ENCODE measurements around the gene TMEM69.
"Not testable (repeated sequence)": the region's sequence is repeated elsewhere in the genome, so short reads cannot be mapped to it uniquely, and the experiment has no call there.

TMEM69 gene

GRCh38 chr1:45673956-45674355 is 14.0 kb upstream of the TMEM69 start:
- TF ChIP-seq SUZ12 (IDR thresholded peaks at IDR 0.05): no peak
- no peak for TF ChIP-seq CTBP1 (IDR thresholded peaks at IDR 0.05; ENCODE audit: borderline replicate concordance)
- no peak for TF ChIP-seq NFRKB (IDR thresholded peaks at IDR 0.05)
- ChIA-PET POLR2A (interaction anchor here (1.0 to 2.8 kb wide), 3 partner anchors 9 to 12 kb away, joined by 3 to 13 read pairs (median 3); partner anchors contain the start of gene GPBP1L1), CTCF (no interaction called here)
- DNase-seq (ENCODE audit: extremely low spot score): no peak

DNA sequence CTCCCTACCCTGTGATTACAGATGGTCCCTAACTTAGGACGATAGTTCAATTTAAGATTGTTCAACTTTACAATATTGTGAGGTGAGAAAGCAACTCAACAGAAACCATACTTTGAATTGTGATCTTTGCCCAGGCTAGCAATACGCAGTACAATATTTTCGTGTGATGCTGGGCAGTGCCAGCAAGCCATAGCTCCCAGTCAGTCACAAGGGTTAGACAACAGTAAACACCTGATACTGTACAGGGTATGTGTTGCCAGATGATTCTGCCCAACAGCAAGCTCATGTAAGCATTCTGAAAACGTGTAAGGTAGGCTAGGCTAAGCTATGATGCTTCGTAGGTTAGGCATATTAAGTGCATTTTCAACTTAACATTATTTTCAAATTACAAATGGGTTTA is 13.5 kb upstream of the TMEM69 start:
- TF ChIP-seq FOXK2 (IDR thresholded peaks at IDR 0.05) (no peak), FOXA1 (IDR thresholded peaks at IDR 0.05) (no peak), HDGF (IDR thresholded peaks at IDR 0.05; ENCODE audit: borderline replicate concordance) (no peak), ARNT (IDR thresholded peaks at IDR 0.05) (no peak), BHLHE40 (IDR thresholded peaks at IDR 0.05; ENCODE audit: borderline replicate concordance) (no peak)
- ChIA-PET CTCF (no interaction called here), POLR2A (interaction anchor here (1.0 to 1.1 kb wide), 2 partner anchors 10 to 12 kb away, joined by 3 read pairs; partner anchors contain the start of gene GPBP1L1)
- DNase-seq (ENCODE audit: extremely low spot score): no peak

GRCh38 chr1:45676553-45676952 is 11.4 kb upstream of the TMEM69 start:
- not testable (repeated sequence) for DNase-seq (ENCODE audit: extremely low spot score)
- CTCF ChIA-PET: interaction anchor here (0.7 kb wide), 1 partner anchor 207 kb away, joined by 3 read pairs; no protein-coding TSS in a partner anchor
- POLR2A ChIA-PET: interaction anchor here (2.4 kb wide), 1 partner anchor 10 kb away, joined by 7 read pairs; the partner anchor contains the start of gene GPBP1L1

DNA sequence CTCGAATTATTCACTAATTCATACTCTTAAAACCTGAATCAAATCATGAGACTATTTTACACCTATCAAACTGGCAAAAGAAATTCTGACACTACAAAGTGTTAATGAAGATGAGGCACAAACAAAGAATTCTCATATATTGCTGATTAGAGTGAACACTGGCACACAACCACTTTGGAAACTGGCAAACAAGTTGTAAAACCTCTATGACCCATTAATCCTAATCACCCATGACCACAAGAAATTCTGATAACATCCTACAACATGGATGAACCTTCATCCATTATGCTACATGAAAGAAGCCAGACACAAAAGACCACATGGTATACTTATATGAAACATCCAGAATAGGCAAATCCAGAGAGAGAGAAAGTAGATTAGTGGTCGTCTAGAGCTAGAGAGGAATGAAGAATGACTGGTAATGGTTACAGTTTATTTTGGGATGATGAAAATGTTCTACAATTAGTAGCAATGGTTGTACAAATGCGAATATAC is 10.2 kb upstream of the TMEM69 start:
- CTCF ChIA-PET: interaction anchor here (0.6 kb wide), 1 partner anchor 136 kb away, joined by 4 read pairs; no protein-coding TSS in a partner anchor
- TF ChIP-seq FOXM1 (IDR thresholded peaks at IDR 0.05; ENCODE audit: borderline replicate concordance): no peak
- POLR2A ChIA-PET: interaction anchor here (1.6 to 2.4 kb wide), 2 partner anchors 9 to 10 kb away, joined by 6 to 7 read pairs; partner anchors contain the start of genes GPBP1L1 and TMEM69
- DNase-seq (ENCODE audit: extremely low spot score): no peak

DNA sequence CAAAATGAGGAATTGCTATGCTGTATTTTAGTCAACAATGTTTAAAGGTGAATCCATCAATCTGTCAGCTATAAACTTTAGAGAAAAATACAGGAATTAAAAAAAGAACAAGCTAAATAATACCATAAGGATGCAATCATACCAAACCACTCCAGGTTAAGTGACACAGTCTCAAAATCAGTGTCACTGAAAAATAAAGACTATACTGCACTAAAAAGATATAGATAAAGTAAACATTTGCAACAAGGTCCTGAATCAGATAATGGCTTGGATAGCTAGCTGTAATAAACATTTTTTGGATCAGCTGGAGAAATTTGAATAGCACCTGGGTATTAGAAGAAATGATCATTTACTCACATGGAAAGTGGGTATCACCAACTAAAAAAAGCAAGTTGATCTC is 9.5 kb upstream of the TMEM69 start:
- CTCF ChIA-PET: interaction anchor here (0.6 kb wide), 2 partner anchors 19 to 137 kb away, joined by 4 to 7 read pairs; no protein-coding TSS in a partner anchor
- no peak for DNase-seq (ENCODE audit: extremely low spot score)
- POLR2A ChIA-PET: interaction anchor here (1.6 to 2.4 kb wide), 2 partner anchors 8 to 10 kb away, joined by 6 to 7 read pairs; partner anchors contain the start of genes GPBP1L1 and TMEM69
- TF ChIP-seq, protein P1, sequence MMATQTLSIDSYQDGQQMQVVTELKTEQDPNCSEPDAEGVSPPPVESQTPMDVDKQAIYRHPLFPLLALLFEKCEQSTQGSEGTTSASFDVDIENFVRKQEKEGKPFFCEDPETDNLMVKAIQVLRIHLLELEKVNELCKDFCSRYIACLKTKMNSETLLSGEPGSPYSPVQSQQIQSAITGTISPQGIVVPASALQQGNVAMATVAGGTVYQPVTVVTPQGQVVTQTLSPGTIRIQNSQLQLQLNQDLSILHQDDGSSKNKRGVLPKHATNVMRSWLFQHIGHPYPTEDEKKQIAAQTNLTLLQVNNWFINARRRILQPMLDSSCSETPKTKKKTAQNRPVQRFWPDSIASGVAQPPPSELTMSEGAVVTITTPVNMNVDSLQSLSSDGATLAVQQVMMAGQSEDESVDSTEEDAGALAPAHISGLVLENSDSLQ (IDR thresholded peaks at IDR 0.05): 0 out of 2 replicates have a peak, but pooled peaks have one; percentile 6
- TF ChIP-seq L3MBTL2 (conservative IDR thresholded peaks at IDR 0.05): no peak
- no peak for TF ChIP-seq CTBP1 (IDR thresholded peaks at IDR 0.05; ENCODE audit: borderline replicate concordance)
- TF ChIP-seq NFRKB (IDR thresholded peaks at IDR 0.05): no peak

GRCh38 chr1:45679123-45679522 is 8.9 kb upstream of the TMEM69 start:
- ChIA-PET POLR2A (interaction anchor here (1.6 kb wide), 1 partner anchor 9 kb away, joined by 6 read pairs; the partner anchor contains the start of gene TMEM69), CTCF (no interaction called here)
- DNase-seq (ENCODE audit: extremely low spot score): no peak
- no peak for TF ChIP-seq ZNF384 (IDR thresholded peaks at IDR 0.05)
- no peak for TF ChIP-seq FOXA1 (IDR thresholded peaks at IDR 0.05)
- TF ChIP-seq, protein P1 (IDR thresholded peaks at IDR 0.05): no peak
- no peak for TF ChIP-seq HDGF (IDR thresholded peaks at IDR 0.05; ENCODE audit: borderline replicate concordance)
- no peak for TF ChIP-seq BHLHE40 (IDR thresholded peaks at IDR 0.05; ENCODE audit: borderline replicate concordance)
- TF ChIP-seq SP1 (IDR thresholded peaks at IDR 0.05): no peak
- no peak for TF ChIP-seq FOXK2 (IDR thresholded peaks at IDR 0.05)
- no peak for TF ChIP-seq CTBP1 (IDR thresholded peaks at IDR 0.05; ENCODE audit: borderline replicate concordance)
- TF ChIP-seq NFRKB (IDR thresholded peaks at IDR 0.05): no peak
- TF ChIP-seq ARNT (IDR thresholded peaks at IDR 0.05): no peak
- TF ChIP-seq FOXM1 (IDR thresholded peaks at IDR 0.05; ENCODE audit: borderline replicate concordance): no peak
- no peak for TF ChIP-seq SUZ12 (IDR thresholded peaks at IDR 0.05)
- TF ChIP-seq LEF1 (IDR thresholded peaks at IDR 0.05; ENCODE audit: borderline replicate concordance): no peak
- TF ChIP-seq TARDBP (IDR thresholded peaks at IDR 0.05): no peak
- TF ChIP-seq ELF4 (IDR thresholded peaks at IDR 0.05): no peak
- TF ChIP-seq L3MBTL2 (conservative IDR thresholded peaks at IDR 0.05): no peak

DNA sequence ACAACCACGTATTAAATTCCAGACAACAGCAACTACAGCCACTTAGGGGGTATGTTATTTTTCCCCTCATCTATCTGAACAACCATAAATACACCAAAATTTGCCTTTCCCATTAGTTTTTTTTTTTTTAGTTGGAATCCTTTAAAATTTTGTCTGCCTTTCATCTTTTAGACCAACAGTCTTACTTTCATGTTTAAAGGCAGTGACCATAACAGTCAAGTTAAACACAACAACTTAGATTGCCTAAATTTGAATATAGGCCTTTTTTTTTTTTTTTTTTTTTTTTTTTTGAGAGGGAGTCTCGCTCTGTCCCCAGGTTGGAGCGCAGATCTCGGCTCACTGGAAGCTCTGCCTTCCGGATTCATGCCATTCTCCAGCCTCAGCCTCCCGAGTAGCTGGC is 5.0 kb upstream of the TMEM69 start:
- TF ChIP-seq SUZ12 (IDR thresholded peaks at IDR 0.05) (no peak), ZNF384 (IDR thresholded peaks at IDR 0.05) (peak; percentile 83), NFRKB (IDR thresholded peaks at IDR 0.05) (no peak)
- ChIA-PET CTCF (no interaction called here), POLR2A (no interaction called here)
- DNase-seq (ENCODE audit: extremely low spot score): no peak

DNA sequence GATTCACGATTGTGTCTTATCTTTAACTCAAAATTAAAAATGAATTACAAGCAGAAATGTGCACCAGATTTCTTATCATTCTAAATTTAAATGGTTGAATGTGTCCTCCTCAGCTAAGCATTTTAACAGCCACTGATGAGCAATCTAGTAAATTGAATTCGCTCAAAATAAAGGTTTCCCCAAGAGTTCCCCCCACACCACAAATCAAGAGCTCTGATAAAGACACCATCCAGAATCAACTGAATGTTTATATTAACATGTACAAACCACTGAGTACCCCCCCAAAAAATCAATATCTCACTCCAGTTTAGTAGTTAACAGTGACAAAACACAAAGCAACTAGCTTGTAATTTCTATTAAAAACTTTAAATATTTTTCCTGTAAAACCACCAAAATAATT is 3.6 kb upstream of the TMEM69 start:
- ChIA-PET POLR2A (no interaction called here), CTCF (interaction anchor here (0.6 to 0.7 kb wide), 2 partner anchors 249 to 596 kb away, joined by 3 read pairs; no protein-coding TSS in a partner anchor)
- no peak for DNase-seq (ENCODE audit: extremely low spot score)
- TF ChIP-seq TARDBP (IDR thresholded peaks at IDR 0.05) (no peak), ARNT (IDR thresholded peaks at IDR 0.05) (no peak), NFRKB (IDR thresholded peaks at IDR 0.05) (no peak), FOXK2 (IDR thresholded peaks at IDR 0.05) (no peak), ZNF384 (IDR thresholded peaks at IDR 0.05) (no peak), LEF1 (IDR thresholded peaks at IDR 0.05; ENCODE audit: borderline replicate concordance) (no peak), L3MBTL2 (conservative IDR thresholded peaks at IDR 0.05) (no peak), HDGF (IDR thresholded peaks at IDR 0.05; ENCODE audit: borderline replicate concordance) (no peak), BHLHE40 (IDR thresholded peaks at IDR 0.05; ENCODE audit: borderline replicate concordance) (no peak), ELF4 (IDR thresholded peaks at IDR 0.05) (no peak), SP1 (IDR thresholded peaks at IDR 0.05) (no peak), FOXA1 (IDR thresholded peaks at IDR 0.05) (no peak), SUZ12 (IDR thresholded peaks at IDR 0.05) (no peak), CTBP1 (IDR thresholded peaks at IDR 0.05; ENCODE audit: borderline replicate concordance) (no peak), FOXM1 (IDR thresholded peaks at IDR 0.05; ENCODE audit: borderline replicate concordance) (no peak)
- TF ChIP-seq, protein P1 (IDR thresholded peaks at IDR 0.05): no peak
